HepG2 (cell line): ENCODE results near the gene PPP1R13B. TPM values are rescaled to one million over a fixed set of nuclear protein-coding genes. Genes with fewer than 3 reads are reported as not detected.

Experiments used
- ATF7-NPFF ChIP-seq: sonication (generic); formaldehyde crosslinking; IDR thresholded peaks from 2 replicates; pipeline ENCODE4 v1.8.1; 2023; ENCODE audit warnings: mild to moderate bottlenecking, low read depth, missing genetic modification reagents, moderate library complexity
- E2F2 ChIP-seq: sonication (generic); formaldehyde crosslinking; IDR thresholded peaks from 2 replicates; pipeline ENCODE4 v1.4.0; 2020; ENCODE audit warnings: missing genetic modification reagents, borderline replicate concordance
- NR3C1 ChIP-seq: sonication (generic); formaldehyde crosslinking; IDR thresholded peaks from 2 replicates; pipeline ENCODE4 v1.4.0; 2020; ENCODE audit warnings: missing genetic modification reagents
- PHF21A ChIP-seq: sonication (generic); formaldehyde crosslinking; IDR thresholded peaks from 2 replicates; pipeline ENCODE4 v1.5.0; 2020; ENCODE audit warnings: mild to moderate bottlenecking, missing genetic modification reagents
- PREB ChIP-seq: sonication (generic); formaldehyde crosslinking; IDR thresholded peaks from 2 replicates; pipeline ENCODE4 v1.4.0; 2020; ENCODE audit warnings: missing genetic modification reagents
- SYNCRIP ChIP-seq: fragments of 200-400 bp; formaldehyde crosslinking; IDR thresholded peaks from 2 replicates; pipeline ENCODE4 v1.6.1; 2018; ENCODE audit warnings: mild to moderate bottlenecking, low read depth, low read length; ENCODE audit not compliant: insufficient read depth
- U2AF2 ChIP-seq: fragments of 200-400 bp; formaldehyde crosslinking; IDR thresholded peaks from 2 replicates; pipeline ENCODE4 v1.6.1; 2017; ENCODE audit warnings: low read depth, mild to moderate bottlenecking, low read length
- ZMYM3 ChIP-seq: sonication (generic); formaldehyde crosslinking; IDR thresholded peaks from 2 replicates; pipeline ENCODE4 v1.5.1; 2020; ENCODE audit warnings: mild to moderate bottlenecking, missing genetic modification reagents
- ZNF124 ChIP-seq: sonication (generic); formaldehyde crosslinking; IDR thresholded peaks from 2 replicates; pipeline ENCODE4 v1.4.0; 2020; ENCODE audit warnings: missing genetic modification reagents
- ZNF468 ChIP-seq: sonication (generic); formaldehyde crosslinking; IDR thresholded peaks from 2 replicates; pipeline ENCODE4 v1.8.0; 2022; ENCODE audit warnings: mild to moderate bottlenecking, moderate library complexity, missing genetic modification reagents
- ZNF703 ChIP-seq: sonication (generic); formaldehyde crosslinking; IDR thresholded peaks from 2 replicates; pipeline ENCODE4 v1.5.1; 2020; ENCODE audit warnings: missing genetic modification reagents, mild to moderate bottlenecking, moderate library complexity, borderline replicate concordance
- ZNF788 ChIP-seq: sonication (generic); formaldehyde crosslinking; IDR thresholded peaks from 2 replicates; pipeline ENCODE4 v1.5.0; 2020; ENCODE audit warnings: mild to moderate bottlenecking, missing genetic modification reagents, borderline replicate concordance
- ZNF879 ChIP-seq: sonication (generic); formaldehyde crosslinking; IDR thresholded peaks from 2 replicates; pipeline ENCODE4 v1.8.1; 2023; ENCODE audit warnings: missing genetic modification reagents
- ZSCAN31 ChIP-seq: sonication (generic); formaldehyde crosslinking; IDR thresholded peaks from 2 replicates; pipeline ENCODE4 v1.5.0; 2020; ENCODE audit warnings: low read depth, mild to moderate bottlenecking, missing genetic modification reagents
- polyA plus RNA-seq, 8 experiments: library from polyadenylated mRNA; depleted of rRNA in 3 of 8; stranded (reverse) in 7 of 8; unstranded in 1 of 8; fragments of >200 nt; fragmentation: Illumina TruSeq in 4 of 8; extraction: Trizol in 4 of 8; gene quantifications; 2 replicates each; pipeline versions ENCODE4 v1.2.1 to v1.2.3, GENCODE V29; 2011 to 2016; ENCODE audit warnings: low read depth in 4 of 8, missing spikeins in 1 of 8, mixed read lengths in 1 of 8; ENCODE audit not compliant: insufficient read depth in 1 of 8
- total RNA-seq, 5 experiments: library from RNA; depleted of rRNA; stranded (reverse); fragments of >200 nt; fragmentation: Illumina TruSeq; extraction: Trizol; gene quantifications; 2 replicates each; pipeline ENCODE4 v1.2.3, GENCODE V29; 2016; ENCODE audit warnings: low read depth in 1 of 5
- TF ChIP-seq, protein P1 (sequence below): sonication (generic); formaldehyde crosslinking; IDR thresholded peaks from 2 replicates; pipeline ENCODE4 v1.4.0; 2020; ENCODE audit warnings: missing genetic modification reagents
- TF ChIP-seq, protein P2 (sequence below): sonication (generic); formaldehyde crosslinking; IDR thresholded peaks from 2 replicates; pipeline ENCODE4 v1.4.0; 2020; ENCODE audit warnings: missing genetic modification reagents
- TF ChIP-seq, protein P3 (sequence below): sonication (generic); formaldehyde crosslinking; IDR thresholded peaks from 2 replicates; pipeline ENCODE4 v1.4.0; 2020; ENCODE audit warnings: missing genetic modification reagents, mild to moderate bottlenecking, borderline replicate concordance
- TF ChIP-seq, protein P4 (sequence below): IDR thresholded peaks from 2 replicates; pipeline ENCODE4 v1.6.1; 2012; ENCODE audit warnings: inconsistent platforms
- TF ChIP-seq, protein P5 (sequence below): sonication (generic); formaldehyde crosslinking; IDR thresholded peaks from 2 replicates; pipeline ENCODE4 v1.5.0; 2020; ENCODE audit warnings: missing genetic modification reagents, mild to moderate bottlenecking, borderline replicate concordance

PPP1R13B gene
- total and polyA plus RNA-seq, 2 of the 13 experiments (the other 11 are each of a cell fraction or from before 2014, with no cell fraction given) = 4.6 to 9.4 TPM

DNA sequence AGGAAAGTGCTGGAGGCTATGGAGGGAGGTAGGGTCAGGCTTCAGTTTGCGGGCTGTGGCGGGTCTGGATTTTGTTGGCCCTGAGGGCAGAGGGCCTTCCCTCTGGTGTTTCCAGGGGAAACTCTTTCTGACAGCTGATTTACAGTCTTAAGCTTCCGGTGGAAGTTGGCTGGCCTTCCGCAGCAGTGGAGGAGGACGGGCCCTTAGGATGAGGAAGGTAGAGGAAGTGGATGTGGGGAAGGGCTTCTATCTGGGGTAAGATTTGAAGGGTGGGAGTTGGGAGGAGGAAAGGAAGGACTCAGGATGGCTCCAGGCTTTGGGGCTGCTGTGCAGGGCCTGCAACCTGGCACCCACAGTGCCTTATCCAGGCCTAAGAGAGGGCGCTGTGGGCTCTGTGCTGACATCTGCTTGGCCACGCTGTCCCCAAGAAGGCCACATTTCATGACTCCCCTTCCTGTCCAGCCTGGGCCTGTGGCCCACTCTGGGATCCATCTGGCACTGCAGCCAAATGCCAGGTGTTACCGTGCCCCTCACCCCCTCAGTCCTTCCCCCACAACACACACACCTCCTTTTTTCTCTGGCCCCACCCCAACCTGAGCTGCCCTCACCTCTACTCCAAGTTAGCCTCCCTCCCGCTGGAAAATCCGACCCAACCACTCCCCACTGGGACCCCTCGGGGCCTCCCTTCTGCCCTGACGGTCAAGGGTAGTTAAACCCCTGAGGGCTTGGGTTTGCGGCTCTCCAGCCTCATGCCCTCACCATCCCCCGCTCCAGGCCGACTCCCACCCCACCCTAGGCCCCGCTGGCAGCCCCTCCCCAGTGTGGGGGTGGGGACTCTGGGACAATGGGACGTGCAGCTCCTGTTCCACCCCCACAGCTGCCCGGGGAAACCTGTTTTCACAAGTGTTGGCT lies 7.7 kb upstream of the PPP1R13B start (continued):
- TF ChIP-seq, protein P1, sequence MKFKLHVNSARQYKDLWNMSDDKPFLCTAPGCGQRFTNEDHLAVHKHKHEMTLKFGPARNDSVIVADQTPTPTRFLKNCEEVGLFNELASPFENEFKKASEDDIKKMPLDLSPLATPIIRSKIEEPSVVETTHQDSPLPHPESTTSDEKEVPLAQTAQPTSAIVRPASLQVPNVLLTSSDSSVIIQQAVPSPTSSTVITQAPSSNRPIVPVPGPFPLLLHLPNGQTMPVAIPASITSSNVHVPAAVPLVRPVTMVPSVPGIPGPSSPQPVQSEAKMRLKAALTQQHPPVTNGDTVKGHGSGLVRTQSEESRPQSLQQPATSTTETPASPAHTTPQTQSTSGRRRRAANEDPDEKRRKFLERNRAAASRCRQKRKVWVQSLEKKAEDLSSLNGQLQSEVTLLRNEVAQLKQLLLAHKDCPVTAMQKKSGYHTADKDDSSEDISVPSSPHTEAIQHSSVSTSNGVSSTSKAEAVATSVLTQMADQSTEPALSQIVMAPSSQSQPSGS (CRISPR knock-in tag) = no peak
- TF ChIP-seq ZNF468 (no peak), ZNF879 (no peak), ATF7-NPFF (CRISPR knock-in tag) (no peak), ZMYM3 (CRISPR knock-in tag) (no peak; the same call in 1 of the 2 replicates), PREB (CRISPR knock-in tag) (no peak), ZNF124 (CRISPR knock-in tag) (no peak), SYNCRIP (no peak), E2F2 (no peak), NR3C1 (no peak), ZSCAN31 (0 out of 2 replicates have a peak, but pooled peaks have one; percentile 44), ZNF703 (CRISPR knock-in tag) (no peak), ZNF788 (CRISPR knock-in tag) (no peak), PHF21A (CRISPR knock-in tag) (peak; percentile 37; the same call in 1 of the 2 replicates), U2AF2 (no peak)
- TF ChIP-seq, protein P2, sequence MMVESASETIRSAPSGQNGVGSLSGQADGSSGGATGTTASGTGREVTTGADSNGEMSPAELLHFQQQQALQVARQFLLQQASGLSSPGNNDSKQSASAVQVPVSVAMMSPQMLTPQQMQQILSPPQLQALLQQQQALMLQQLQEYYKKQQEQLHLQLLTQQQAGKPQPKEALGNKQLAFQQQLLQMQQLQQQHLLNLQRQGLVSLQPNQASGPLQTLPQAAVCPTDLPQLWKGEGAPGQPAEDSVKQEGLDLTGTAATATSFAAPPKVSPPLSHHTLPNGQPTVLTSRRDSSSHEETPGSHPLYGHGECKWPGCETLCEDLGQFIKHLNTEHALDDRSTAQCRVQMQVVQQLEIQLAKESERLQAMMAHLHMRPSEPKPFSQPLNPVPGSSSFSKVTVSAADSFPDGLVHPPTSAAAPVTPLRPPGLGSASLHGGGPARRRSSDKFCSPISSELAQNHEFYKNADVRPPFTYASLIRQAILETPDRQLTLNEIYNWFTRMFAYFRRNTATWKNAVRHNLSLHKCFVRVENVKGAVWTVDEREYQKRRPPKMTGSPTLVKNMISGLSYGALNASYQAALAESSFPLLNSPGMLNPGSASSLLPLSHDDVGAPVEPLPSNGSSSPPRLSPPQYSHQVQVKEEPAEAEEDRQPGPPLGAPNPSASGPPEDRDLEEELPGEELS (CRISPR knock-in tag) = no peak; the same call in 1 of the 2 replicates
- TF ChIP-seq, protein P3, sequence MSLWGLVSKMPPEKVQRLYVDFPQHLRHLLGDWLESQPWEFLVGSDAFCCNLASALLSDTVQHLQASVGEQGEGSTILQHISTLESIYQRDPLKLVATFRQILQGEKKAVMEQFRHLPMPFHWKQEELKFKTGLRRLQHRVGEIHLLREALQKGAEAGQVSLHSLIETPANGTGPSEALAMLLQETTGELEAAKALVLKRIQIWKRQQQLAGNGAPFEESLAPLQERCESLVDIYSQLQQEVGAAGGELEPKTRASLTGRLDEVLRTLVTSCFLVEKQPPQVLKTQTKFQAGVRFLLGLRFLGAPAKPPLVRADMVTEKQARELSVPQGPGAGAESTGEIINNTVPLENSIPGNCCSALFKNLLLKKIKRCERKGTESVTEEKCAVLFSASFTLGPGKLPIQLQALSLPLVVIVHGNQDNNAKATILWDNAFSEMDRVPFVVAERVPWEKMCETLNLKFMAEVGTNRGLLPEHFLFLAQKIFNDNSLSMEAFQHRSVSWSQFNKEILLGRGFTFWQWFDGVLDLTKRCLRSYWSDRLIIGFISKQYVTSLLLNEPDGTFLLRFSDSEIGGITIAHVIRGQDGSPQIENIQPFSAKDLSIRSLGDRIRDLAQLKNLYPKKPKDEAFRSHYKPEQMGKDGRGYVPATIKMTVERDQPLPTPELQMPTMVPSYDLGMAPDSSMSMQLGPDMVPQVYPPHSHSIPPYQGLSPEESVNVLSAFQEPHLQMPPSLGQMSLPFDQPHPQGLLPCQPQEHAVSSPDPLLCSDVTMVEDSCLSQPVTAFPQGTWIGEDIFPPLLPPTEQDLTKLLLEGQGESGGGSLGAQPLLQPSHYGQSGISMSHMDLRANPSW = no peak
- TF ChIP-seq, protein P4, sequence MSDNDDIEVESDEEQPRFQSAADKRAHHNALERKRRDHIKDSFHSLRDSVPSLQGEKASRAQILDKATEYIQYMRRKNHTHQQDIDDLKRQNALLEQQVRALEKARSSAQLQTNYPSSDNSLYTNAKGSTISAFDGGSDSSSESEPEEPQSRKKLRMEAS = peak; percentile 77
- TF ChIP-seq, protein P5, sequence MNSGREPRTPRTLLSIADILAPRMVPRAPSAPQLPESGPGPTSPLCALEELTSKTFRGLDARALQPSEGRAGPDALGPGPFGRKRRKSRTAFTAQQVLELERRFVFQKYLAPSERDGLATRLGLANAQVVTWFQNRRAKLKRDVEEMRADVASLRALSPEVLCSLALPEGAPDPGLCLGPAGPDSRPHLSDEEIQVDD = no peak
